ENCODE data around the gene SPATA31E1. TPM values are rescaled to one million over a fixed set of nuclear protein-coding genes. Genes with fewer than 3 reads are reported as not detected.
"Not testable (repeated sequence)": the region's sequence is repeated elsewhere in the genome, so short reads cannot be mapped to it uniquely, and the experiment has no call there.

The SPATA31E1 gene
- total RNA-seq, 1 donor from 2014 or later, result not detected

DNA sequence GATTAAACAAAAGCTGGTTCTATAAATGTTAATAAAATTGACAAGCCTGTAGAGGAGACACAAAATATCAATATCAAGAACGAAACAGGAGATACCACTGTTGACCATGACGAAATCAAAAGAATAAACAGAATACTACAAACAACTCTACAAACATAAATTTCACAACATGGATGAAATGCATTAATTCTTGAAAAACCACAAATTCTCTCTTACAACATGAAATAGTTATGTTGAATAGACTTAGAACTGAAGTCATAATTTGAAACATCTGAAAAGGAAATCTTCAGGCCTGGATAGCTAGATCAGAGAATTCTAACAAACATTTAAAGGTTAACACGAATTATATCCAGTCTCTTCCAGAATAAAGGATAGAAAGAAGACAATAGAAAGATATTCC is 28.1 kb downstream of the SPATA31E1 start:
- Histone ChIP-seq H3K27ac (no peak overlapping the region), H3K4me3 (no peak overlapping the region), H3K4me1 (no peaks in the 10 kb centered on the region), H3K27me3 (no peaks in the 10 kb centered on the region), H3K9me3 (no peaks in the 10 kb centered on the region), H3K36me3 (no peaks in the 10 kb centered on the region)
- TF ChIP-seq POLR2A (IDR thresholded peaks at IDR 0.05), result no peak
- TF ChIP-seq, protein P1, sequence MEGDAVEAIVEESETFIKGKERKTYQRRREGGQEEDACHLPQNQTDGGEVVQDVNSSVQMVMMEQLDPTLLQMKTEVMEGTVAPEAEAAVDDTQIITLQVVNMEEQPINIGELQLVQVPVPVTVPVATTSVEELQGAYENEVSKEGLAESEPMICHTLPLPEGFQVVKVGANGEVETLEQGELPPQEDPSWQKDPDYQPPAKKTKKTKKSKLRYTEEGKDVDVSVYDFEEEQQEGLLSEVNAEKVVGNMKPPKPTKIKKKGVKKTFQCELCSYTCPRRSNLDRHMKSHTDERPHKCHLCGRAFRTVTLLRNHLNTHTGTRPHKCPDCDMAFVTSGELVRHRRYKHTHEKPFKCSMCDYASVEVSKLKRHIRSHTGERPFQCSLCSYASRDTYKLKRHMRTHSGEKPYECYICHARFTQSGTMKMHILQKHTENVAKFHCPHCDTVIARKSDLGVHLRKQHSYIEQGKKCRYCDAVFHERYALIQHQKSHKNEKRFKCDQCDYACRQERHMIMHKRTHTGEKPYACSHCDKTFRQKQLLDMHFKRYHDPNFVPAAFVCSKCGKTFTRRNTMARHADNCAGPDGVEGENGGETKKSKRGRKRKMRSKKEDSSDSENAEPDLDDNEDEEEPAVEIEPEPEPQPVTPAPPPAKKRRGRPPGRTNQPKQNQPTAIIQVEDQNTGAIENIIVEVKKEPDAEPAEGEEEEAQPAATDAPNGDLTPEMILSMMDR (IDR thresholded peaks at IDR 0.05), result no peak
- TF ChIP-seq POLR2AphosphoS5 (IDR thresholded peaks at IDR 0.05; ENCODE audit: insufficient read depth in 1 of 2, low read depth in 1 of 2), result no peak
- intact Hi-C loops (cut with DNase I), result no loop called here
- DNase-seq (ENCODE audit: extremely low spot score in 2 of 2), result no peak

DNA sequence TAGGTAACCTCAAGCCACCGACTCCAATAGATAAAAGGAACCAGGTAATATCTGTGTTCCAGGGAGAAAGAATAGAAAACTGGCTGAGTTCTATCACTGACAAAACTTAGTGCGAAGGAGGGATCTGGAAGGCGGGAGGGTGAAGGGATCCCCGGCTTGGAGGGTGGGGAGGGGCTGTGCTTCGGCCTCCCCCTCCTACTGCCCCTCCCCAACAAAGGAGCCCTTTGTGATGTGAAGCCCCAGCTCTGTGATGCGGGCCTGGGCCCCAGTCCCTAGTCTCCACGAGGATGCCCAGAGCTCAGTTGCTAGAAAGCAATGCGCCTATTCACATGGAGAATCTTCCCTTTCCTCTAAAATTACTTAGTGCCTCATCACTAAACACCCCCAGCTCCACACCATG is 35.0 kb downstream of the SPATA31E1 start, which contains the start of gene SPATA31C1:
TSS of gene SPATA31C1 (plus strand) at position 301 of the 400 bp plus-strand sequence.
- H3K4me1 ChIP-seq; DNase-seq (ENCODE audit: extremely low spot score in 2 of 2); H3K27me3 ChIP-seq; H3K4me3 ChIP-seq; H3K27ac ChIP-seq; H3K36me3 ChIP-seq; H3K9me3 ChIP-seq; intact Hi-C loops (cut with DNase I): not testable (repeated sequence)

DNA sequence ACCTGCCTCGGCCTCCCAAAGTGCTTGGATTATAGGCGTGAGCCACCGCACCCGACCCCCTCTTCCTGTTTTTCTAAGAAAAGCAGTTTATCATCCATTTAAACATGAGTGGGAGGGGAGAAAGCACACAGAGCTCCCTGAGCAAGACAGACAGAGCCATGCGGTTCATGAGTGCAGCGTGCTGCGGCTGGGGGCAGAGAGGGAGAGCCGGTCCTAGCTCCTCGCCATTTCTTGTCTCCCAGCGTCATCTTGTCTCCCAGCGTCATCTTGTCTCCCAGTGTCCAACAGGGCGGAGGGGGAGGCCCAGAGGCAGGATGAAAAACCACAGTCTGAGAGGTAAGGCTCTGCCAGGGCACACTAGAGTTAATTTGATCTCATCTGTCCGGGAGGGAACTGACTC is 36.3 kb downstream of the SPATA31E1 start:
- H3K27me3 ChIP-seq; H3K36me3 ChIP-seq; intact Hi-C loops (cut with DNase I); DNase-seq (ENCODE audit: extremely low spot score in 2 of 2); H3K4me1 ChIP-seq; H3K27ac ChIP-seq; H3K4me3 ChIP-seq; H3K9me3 ChIP-seq: not testable (repeated sequence)

DNA sequence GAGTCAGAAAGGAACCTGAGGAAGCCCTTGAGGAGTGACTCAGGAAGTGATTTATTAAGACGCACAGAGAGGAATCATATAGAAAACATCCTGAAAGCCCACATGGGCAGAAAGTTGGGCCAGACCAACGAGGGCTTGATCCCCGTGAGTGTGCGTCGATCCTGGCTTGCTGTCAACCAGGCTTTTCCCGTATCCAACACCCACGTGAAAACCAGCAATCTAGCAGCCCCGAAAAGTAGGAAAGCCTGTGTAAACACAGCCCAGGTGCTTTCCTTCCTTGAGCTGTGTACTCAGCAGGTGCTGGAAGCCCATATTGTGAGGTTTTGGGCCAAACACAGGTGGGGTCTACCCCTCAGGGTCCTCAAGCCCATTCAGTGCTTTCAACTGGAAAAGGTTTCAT is 38.9 kb downstream of the SPATA31E1 start:
- H3K27me3 ChIP-seq; DNase-seq (ENCODE audit: extremely low spot score in 2 of 2); H3K4me1 ChIP-seq; H3K4me3 ChIP-seq; H3K36me3 ChIP-seq; intact Hi-C loops (cut with DNase I); H3K9me3 ChIP-seq; H3K27ac ChIP-seq: not testable (repeated sequence)

DNA sequence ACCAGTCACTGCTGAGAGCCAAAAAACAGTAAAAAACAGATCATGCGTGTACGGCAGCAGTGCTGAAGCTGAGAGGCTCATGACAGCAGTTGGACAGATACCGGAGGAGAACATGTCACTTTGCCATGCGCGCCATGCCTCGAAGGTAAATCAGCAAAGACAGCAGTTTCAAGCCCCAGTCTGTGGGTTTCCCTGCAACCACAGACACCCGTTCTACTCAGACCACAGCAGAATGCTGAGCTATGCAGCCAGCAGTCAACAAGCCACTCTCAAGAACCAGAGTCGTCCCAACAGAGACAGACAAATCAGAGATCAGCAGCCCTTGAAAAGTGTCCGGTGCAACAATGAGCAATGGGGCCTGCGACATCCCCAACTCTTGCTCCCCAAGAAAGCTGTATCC is 40.3 kb downstream of the SPATA31E1 start:
- H3K27ac ChIP-seq; DNase-seq (ENCODE audit: extremely low spot score in 2 of 2); intact Hi-C loops (cut with DNase I); H3K27me3 ChIP-seq; H3K4me3 ChIP-seq; H3K9me3 ChIP-seq; H3K4me1 ChIP-seq; H3K36me3 ChIP-seq: not testable (repeated sequence)

- H3K4me1 ChIP-seq; H3K4me3 ChIP-seq; intact Hi-C loops (cut with DNase I); H3K27me3 ChIP-seq; H3K27ac ChIP-seq; H3K9me3 ChIP-seq; DNase-seq (ENCODE audit: extremely low spot score in 2 of 2); H3K36me3 ChIP-seq: not testable (repeated sequence)
Observed at GRCh38 chr9:87924851-87925250, 42.2 kb downstream of the SPATA31E1 start.

- H3K27me3 ChIP-seq; H3K36me3 ChIP-seq; H3K4me1 ChIP-seq; H3K9me3 ChIP-seq; H3K4me3 ChIP-seq; intact Hi-C loops (cut with DNase I); DNase-seq (ENCODE audit: extremely low spot score in 2 of 2); H3K27ac ChIP-seq: not testable (repeated sequence)
Observed at GRCh38 chr9:87929152-87929551, 46.5 kb downstream of the SPATA31E1 start.

DNA sequence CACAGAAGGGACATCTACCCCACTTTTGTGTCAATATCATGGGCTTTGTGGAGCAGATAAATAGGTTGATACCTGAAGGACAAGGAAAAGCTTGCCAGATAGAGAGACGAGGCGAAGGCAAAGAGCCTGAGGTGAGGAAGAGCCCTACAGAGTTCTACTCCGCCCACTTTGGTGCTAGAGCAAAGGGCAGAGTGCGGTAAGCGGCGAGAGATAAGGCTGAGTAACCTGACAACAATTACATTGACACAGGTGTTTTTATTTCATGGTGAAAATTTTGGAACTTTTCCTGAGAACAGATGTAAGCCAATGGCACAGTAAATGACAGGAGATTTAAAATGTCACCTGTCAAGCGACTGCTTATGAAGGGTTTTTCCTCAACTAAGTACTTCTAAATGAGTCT is 51.8 kb downstream of the SPATA31E1 start:
- H3K27me3 ChIP-seq; H3K27ac ChIP-seq; DNase-seq (ENCODE audit: extremely low spot score in 2 of 2); H3K9me3 ChIP-seq; intact Hi-C loops (cut with DNase I); H3K36me3 ChIP-seq; H3K4me1 ChIP-seq; H3K4me3 ChIP-seq: not testable (repeated sequence)

DNA sequence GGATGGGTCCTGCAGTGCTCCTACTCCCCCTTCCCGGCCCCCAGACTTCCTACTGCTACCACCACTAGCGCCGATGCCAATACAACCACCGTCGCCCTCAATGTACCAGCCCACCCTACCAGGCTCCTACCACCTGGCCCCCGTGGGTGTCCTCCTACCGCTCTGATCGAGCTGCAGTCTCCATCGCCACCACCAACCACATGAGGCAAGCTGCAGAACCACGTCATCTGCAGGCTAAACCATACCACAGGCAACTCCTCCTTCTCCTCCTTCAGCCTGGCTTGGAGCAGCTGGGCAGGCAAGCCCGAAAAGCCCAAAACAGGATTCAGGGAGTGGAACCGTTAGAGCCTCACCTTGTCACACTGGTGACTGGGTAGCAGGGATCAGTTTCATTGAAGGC is 54.7 kb downstream of the SPATA31E1 start:
- H3K36me3 ChIP-seq; intact Hi-C loops (cut with DNase I); H3K27ac ChIP-seq; H3K27me3 ChIP-seq; H3K9me3 ChIP-seq; H3K4me3 ChIP-seq; H3K4me1 ChIP-seq; DNase-seq (ENCODE audit: extremely low spot score in 2 of 2): not testable (repeated sequence)

DNA sequence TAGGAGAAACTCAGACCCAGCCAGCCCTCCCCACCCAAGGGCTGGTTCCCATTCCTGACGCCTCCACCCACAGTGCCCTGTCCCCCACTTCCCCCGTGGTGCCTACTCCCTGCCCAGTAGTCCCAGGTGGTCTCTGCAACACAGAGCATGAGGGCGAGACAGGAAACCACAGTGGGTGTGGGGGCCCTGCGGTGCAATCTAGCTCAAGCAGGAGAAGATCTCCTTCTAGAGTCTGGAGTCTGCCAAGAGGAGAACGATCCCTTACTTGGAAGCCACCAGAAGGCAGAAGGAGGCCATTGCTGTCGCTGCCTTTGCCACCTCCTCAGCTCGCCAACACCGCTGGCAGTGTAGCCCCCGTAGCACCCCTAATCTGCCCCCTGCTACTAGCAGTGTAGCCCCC is 55.2 kb downstream of the SPATA31E1 start:
- H3K4me3 ChIP-seq; H3K27ac ChIP-seq; H3K36me3 ChIP-seq; H3K9me3 ChIP-seq; DNase-seq (ENCODE audit: extremely low spot score in 2 of 2); intact Hi-C loops (cut with DNase I); H3K27me3 ChIP-seq; H3K4me1 ChIP-seq: not testable (repeated sequence)

DNA sequence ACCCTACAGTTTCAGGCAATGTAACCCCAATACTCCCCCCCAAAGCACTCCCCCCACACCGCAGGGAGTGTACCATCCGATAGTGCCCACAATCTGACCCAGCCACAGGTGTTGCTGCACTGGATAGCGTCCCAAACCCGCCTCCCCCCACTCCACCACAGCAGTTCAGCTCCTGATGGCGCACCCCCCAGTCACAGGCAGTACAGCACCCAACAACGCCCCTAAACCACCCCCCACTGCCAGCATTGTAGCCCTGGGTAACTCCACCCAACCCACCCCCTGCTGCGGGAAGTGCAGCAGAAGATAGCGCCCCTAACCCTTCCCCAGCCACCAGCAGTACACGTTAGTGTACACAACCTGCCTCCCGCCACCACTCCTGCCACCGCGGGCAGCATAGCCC is 55.7 kb downstream of the SPATA31E1 start:
- H3K4me3 ChIP-seq; H3K27me3 ChIP-seq; H3K4me1 ChIP-seq; H3K9me3 ChIP-seq; H3K27ac ChIP-seq; intact Hi-C loops (cut with DNase I); H3K36me3 ChIP-seq; DNase-seq (ENCODE audit: extremely low spot score in 2 of 2): not testable (repeated sequence)
